Adrenal gland (tissue), 5 donors: ENCODE results near the gene SERP2.

Experiments used
- POLR2A ChIP-seq, 2 donors: fragments of 450-650 bp; IDR thresholded peaks; one replicate each; pipeline ENCODE4 v1.6.1; 2017; ENCODE audit warnings: antibody characterized with exemption in 2 of 2, mild to moderate bottlenecking in 2 of 2, moderate library complexity in 1 of 2
- TF ChIP-seq, protein P1 (sequence below), 6 experiments: fragments of 450-650 bp in 4 of 6; fragments of 200-600 bp in 2 of 6; sonication (generic) in 1 of 6; IDR thresholded peaks; 1 replicate in 5 of 6; 2 replicates in 1 of 6; pipeline versions ENCODE4 v1.5.1 to v1.8.0; 2016 to 2021; ENCODE audit warnings: antibody characterized with exemption in 6 of 6, mild to moderate bottlenecking in 2 of 6, moderate library complexity in 1 of 6
- donor health status: DM: no; HTN: no; CAD: no.

DNA sequence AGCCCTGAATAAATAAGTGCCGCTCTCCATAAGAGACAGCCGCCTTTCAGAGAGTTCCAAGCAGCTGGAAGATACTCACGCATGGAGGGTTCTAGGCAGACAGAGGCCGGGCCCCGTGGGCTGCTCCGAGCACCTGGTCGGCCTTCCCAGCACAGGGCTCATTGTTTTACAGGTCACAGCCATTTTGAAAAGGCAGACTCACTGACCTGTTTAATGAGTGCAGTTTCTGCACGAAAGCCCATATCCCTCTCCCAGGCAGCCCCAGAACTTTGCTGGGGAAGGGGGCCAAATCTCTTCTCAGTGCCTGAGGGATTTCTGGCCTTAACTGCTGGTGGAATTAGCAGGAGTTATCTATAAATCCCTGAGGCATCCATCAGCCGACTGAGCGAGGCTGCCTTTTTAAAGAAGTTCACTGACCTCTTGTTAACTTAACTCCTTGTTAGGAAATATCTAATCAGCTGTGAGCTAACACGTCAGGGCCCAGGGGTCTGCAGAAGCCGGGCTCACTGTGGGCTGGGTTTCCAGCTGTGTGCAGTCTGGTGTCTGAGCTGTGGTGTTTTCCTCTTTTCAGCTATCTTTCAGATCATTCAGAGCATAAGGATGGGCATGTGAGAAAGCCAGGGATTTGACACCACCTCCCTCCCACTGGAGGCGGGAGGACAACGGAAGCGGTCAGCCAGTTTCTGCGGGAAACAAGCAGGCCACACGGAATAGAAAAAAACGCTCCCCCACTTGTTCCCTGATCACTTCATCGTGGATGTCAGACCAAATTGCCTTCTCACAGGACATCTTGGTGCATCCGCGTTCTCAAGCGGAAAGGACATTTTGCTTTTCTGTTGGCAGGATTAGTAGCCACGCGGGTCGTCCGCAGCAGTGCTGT, 23.3 kb downstream of the SERP2 start:
- TF ChIP-seq, protein P1, sequence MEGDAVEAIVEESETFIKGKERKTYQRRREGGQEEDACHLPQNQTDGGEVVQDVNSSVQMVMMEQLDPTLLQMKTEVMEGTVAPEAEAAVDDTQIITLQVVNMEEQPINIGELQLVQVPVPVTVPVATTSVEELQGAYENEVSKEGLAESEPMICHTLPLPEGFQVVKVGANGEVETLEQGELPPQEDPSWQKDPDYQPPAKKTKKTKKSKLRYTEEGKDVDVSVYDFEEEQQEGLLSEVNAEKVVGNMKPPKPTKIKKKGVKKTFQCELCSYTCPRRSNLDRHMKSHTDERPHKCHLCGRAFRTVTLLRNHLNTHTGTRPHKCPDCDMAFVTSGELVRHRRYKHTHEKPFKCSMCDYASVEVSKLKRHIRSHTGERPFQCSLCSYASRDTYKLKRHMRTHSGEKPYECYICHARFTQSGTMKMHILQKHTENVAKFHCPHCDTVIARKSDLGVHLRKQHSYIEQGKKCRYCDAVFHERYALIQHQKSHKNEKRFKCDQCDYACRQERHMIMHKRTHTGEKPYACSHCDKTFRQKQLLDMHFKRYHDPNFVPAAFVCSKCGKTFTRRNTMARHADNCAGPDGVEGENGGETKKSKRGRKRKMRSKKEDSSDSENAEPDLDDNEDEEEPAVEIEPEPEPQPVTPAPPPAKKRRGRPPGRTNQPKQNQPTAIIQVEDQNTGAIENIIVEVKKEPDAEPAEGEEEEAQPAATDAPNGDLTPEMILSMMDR (IDR thresholded peaks at IDR 0.05), result no peak
- no peak for TF ChIP-seq POLR2A (IDR thresholded peaks at IDR 0.05)
